SKM-1 (cell line): ENCODE results near the gene B3GNT3.

Source experiments
- DNase-seq: peaks from one replicate; lab custom pipeline; 2025; ENCODE audit not compliant: unreplicated experiment; lab: John Stamatoyannopoulos, UW

The B3GNT3 gene

GRCh38 chr19:17832443-17833208 is 37.7 kb downstream of the B3GNT3 start:
- DNase-seq: no peak

- DNase-seq: no peak
These were observed 39.6 kb downstream of the B3GNT3 start for GRCh38 chr19:17834350-17835181.

- DNase-seq: no peak
These were observed 40.5 kb downstream of the B3GNT3 start for GRCh38 chr19:17835182-17836006.

GRCh38 chr19:17836530-17836929 is 41.6 kb downstream of the B3GNT3 start:
- no peak for DNase-seq

- DNase-seq: no peak
These were observed 43.0 kb downstream of the B3GNT3 start for GRCh38 chr19:17837972-17838371.

GRCh38 chr19:17840019-17840418 is 45.1 kb downstream of the B3GNT3 start:
- no peak for DNase-seq

GRCh38 chr19:17841371-17841809 is 46.5 kb downstream of the B3GNT3 start:
- no peak for DNase-seq

GRCh38 chr19:17841810-17842662 is 47.1 kb downstream of the B3GNT3 start:
- no peak for DNase-seq

GRCh38 chr19:17842663-17843291 is 47.8 kb downstream of the B3GNT3 start:
- DNase-seq: no peak

- DNase-seq: no peak
These were observed 48.4 kb downstream of the B3GNT3 start for GRCh38 chr19:17843292-17843827.

GRCh38 chr19:17843908-17844490 is 49.1 kb downstream of the B3GNT3 start:
- DNase-seq: no peak

- no peak for DNase-seq
These were observed 51.2 kb downstream of the B3GNT3 start for GRCh38 chr19:17846146-17846545.

GRCh38 chr19:17847538-17848366 is 52.8 kb downstream of the B3GNT3 start, which contains the start of gene JAK3:
TSS of gene JAK3 (minus strand) at chr19:17847982. CDS start at chr19:17844417, 3,565 bp downstream.
- no peak for DNase-seq

- DNase-seq: no peak
These were observed 53.8 kb downstream of the B3GNT3 start for GRCh38 chr19:17848595-17849292.

GRCh38 chr19:17854061-17854460 is 59.1 kb downstream of the B3GNT3 start:
- no peak for DNase-seq

GRCh38 chr19:17855280-17856152 is 60.6 kb downstream of the B3GNT3 start:
- no peak for DNase-seq
